ENCODE results near the gene C2CD4D.
A peak's percentile ranks its signal among the peaks of the same experiment; 100 is the strongest.
"Not testable (repeated sequence)": the region's sequence is repeated elsewhere in the genome, so short reads cannot be mapped to it uniquely, and the experiment has no call there.

Gene C2CD4D

GRCh38 chr1:151839457-151840403 lies at the start of gene C2CD4D:
TSS of gene C2CD4D (minus strand) at chr1:151839820. CDS start at chr1:151838989, 831 bp downstream.
- DNase-seq (ENCODE audit: extremely low read depth in 1 of 2, low read depth in 1 of 2): peak in 1 of 2 donors; percentile 44

DNA sequence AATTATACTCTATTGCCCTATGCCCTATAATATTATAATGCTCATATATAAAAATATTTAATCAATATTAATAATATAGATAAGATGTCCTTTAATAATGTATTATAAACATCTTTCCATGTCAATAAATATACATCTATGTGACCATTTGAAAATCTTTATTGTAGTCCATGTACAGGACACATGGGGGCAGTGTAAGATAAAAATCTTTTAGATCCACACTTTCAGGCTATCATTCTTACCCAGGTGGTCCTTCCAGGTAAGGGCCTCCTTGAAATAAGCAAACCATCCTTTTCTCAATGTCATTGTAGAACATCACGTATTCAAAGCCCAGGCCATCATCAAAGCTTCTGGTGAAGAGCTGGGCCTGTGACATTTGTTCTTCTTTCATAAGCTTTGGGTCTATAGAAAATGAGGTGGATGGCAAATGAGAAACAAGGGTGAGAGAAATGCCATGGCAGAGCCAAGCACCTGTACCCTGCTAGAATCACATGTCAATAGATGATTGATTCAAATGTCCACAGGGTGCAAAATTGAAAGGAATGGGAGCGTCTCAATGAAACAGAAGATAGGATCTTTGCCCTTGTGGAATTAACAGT lies 49.5 kb upstream of the C2CD4D start:
- no peak for DNase-seq (ENCODE audit: extremely low read depth in 1 of 2, low read depth in 1 of 2)

- no peak for DNase-seq (ENCODE audit: extremely low read depth in 1 of 2, low read depth in 1 of 2)
Measured at GRCh38 chr1:151887028-151887427, 47.4 kb upstream of the C2CD4D start.

DNA sequence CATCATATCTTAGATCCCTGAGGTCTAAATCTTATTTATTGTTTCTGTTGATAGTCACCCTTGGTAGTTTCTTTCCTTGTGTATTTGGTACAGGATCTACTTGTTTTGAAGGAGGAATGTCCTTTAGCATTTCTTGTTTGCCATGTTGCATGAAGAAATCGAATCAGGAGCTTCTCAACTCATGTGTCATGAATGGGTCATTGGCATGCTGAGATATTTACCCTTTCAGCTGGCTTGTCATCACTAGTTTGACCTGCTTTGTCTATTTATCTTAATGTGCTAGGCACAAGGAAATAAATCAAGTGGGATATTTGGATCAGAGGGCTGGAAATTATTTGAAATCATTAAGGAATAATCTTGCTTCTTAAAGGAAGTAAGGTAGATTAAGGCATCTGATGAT lies 45.9 kb upstream of the C2CD4D start:
- no peak for DNase-seq (ENCODE audit: extremely low read depth in 1 of 2, low read depth in 1 of 2)

- not testable (repeated sequence) for DNase-seq (ENCODE audit: extremely low read depth in 1 of 2, low read depth in 1 of 2)
Measured at GRCh38 chr1:151884879-151885278, 45.3 kb upstream of the C2CD4D start.

- DNase-seq (ENCODE audit: extremely low read depth in 1 of 2, low read depth in 1 of 2): not testable (repeated sequence)
Measured at GRCh38 chr1:151884445-151884844, 44.8 kb upstream of the C2CD4D start.

GRCh38 chr1:151883898-151884297 lies 44.3 kb upstream of the C2CD4D start:
- not testable (repeated sequence) for DNase-seq (ENCODE audit: extremely low read depth in 1 of 2, low read depth in 1 of 2)

DNA sequence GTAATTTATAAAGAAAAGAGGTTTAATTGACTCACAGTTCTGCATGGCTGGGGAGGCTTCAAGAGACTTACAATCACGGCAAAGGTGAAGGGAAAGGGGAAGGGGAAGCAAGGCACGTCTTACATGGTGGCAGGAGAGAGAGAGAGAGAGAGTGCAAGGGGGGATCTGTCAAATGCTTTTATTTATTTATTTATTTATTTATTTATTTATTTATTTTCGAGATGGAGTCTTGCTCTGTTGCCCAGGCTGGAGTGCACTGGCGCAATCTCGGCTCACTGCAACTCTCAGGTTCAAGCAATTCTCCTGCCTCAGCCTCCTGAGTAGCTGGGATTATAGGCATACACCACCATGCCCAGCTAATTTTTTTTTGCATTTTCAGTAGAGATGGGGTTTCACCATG lies 43.3 kb upstream of the C2CD4D start:
- not testable (repeated sequence) for DNase-seq (ENCODE audit: extremely low read depth in 1 of 2, low read depth in 1 of 2)

- no peak for DNase-seq (ENCODE audit: extremely low read depth in 1 of 2, low read depth in 1 of 2)
Measured at GRCh38 chr1:151882466-151882865, 42.8 kb upstream of the C2CD4D start.

- DNase-seq (ENCODE audit: extremely low read depth in 1 of 2, low read depth in 1 of 2): no peak
Measured at GRCh38 chr1:151881479-151881878, 41.9 kb upstream of the C2CD4D start.

DNA sequence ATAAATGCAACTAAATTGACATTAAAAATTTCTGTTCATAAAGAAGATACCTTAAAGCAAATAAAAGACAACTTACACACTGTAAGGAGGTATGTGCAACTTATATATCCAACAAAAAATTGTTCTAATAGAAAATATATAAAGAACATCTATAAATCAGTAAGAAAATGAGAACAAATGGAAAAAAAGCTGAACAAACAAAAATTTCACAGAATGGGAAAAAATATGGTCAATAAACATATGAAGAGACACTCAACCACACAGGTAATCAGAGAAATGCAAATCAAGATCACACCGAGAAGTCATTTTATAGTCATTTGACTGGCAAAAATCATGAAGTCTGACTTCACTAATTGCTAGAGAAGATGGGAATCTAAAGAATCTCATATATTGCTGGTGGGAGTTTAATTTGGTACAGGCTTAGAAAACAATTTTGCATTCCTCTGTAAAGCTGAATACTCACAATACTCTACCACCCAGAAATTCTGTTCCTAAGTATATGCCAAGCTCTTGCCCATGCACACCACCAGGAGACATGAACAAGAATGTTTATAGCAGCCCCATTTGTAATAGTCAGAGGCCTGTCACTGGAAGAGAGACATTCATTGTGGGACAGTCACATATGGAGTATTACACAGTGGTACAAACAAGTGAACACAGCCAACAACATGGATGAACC lies 35.9 kb upstream of the C2CD4D start:
- DNase-seq (ENCODE audit: extremely low read depth in 1 of 2, low read depth in 1 of 2): no peak

- not testable (repeated sequence) for DNase-seq (ENCODE audit: extremely low read depth in 1 of 2, low read depth in 1 of 2)
Measured at GRCh38 chr1:151872776-151873175, 33.2 kb upstream of the C2CD4D start.

- no peak for DNase-seq (ENCODE audit: extremely low read depth in 1 of 2, low read depth in 1 of 2)
Measured at GRCh38 chr1:151871284-151872030, 31.8 kb upstream of the C2CD4D start.

DNA sequence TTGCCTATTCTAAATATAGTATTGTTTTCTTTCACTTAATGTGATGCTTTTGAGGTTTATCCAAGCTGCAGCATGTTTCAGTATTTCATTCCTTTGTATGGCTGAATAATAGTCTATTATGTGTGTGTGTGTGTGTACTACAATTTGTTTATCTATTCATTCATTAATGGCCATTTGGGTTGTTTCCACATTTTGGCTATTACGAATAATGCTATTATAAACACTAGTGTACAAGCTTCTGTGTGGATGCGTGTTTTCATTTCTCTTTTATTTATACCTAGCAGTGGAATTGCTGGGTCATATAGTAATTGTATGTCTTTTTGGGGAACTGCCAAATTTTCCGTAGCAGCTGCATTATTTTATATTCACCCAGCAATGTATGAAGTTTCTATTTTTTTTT lies 28.9 kb upstream of the C2CD4D start:
- DNase-seq (ENCODE audit: extremely low read depth in 1 of 2, low read depth in 1 of 2): no peak

DNA sequence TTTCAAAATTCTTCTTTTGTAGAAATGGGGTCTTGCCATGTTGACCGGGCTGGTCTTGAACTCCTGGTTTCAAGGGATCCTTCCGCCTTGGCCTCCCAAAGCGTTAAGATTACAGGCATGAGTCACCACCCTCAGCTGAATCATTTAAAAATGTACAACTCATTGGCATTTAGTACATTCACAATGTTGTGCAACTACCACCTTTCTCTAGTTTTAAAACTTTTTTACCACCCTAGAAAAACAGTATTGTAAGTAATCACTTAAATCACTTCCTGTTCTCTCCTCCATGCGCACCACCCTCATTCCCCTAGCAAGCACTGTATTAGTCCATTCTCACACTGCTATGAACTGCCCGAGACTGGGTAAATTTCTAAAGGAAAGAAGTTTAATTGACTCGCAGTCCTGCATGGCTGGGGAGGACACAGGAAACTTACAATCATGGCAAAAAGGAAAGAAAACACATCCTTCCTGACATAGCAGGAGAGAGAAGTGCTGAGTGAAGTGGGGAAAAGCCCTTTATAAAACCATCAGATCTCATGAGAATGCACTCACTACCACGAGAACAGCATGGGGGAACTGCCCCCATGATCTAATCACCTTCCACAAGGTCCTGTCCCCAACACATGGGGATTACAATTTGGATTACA lies 28.3 kb upstream of the C2CD4D start:
- no peak for DNase-seq (ENCODE audit: extremely low read depth in 1 of 2, low read depth in 1 of 2)

GRCh38 chr1:151867321-151867720 lies 27.7 kb upstream of the C2CD4D start:
- no peak for DNase-seq (ENCODE audit: extremely low read depth in 1 of 2, low read depth in 1 of 2)

- DNase-seq (ENCODE audit: extremely low read depth in 1 of 2, low read depth in 1 of 2): no peak
Measured at GRCh38 chr1:151864411-151864810, 24.8 kb upstream of the C2CD4D start.

GRCh38 chr1:151862604-151863003 lies 23.0 kb upstream of the C2CD4D start:
- DNase-seq (ENCODE audit: extremely low read depth in 1 of 2, low read depth in 1 of 2): no peak

DNA sequence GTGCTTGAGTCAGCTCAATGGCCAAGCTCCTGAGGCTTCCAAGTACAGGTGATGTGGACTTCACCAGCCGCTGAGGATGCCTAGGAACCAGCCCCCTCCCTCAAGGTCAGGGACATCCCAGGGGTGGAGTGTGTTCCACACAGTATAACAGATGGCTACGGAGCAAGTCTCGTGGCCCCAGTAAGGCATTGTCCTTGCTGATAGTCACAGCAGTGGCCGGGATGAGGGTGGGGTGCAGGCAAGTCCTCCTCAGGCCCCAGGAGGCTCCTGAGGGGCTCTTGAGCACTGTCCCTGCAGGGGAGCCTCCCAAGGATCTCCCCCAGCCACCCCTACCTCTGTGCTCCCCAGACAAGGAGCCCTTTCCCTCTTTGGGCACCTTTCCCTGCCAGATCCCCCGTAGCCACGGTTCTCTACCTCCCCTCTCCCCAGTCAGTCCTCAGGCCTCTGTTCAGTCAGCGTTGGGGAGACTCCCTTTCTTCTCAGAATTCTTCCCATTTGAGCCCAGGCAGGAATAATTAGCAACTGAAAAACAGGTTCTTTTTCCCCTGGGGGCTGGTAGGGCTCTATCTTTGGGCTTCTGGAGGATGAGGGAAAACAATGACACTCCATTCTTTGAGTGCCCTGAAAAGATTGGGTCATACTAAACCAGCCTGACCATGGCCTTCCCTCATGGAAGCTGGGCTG lies 21.0 kb upstream of the C2CD4D start:
- DNase-seq (ENCODE audit: extremely low read depth in 1 of 2, low read depth in 1 of 2): no peak

- DNase-seq (ENCODE audit: extremely low read depth in 1 of 2, low read depth in 1 of 2): no peak
Measured at GRCh38 chr1:151859891-151860293, 20.3 kb upstream of the C2CD4D start.
